GM12801 (cell line): Measurements from ENCODE around the gene FIBIN.

Experiments
- CTCF ChIP-seq: IDR thresholded peaks from one replicate; pipeline ENCODE4 v1.5.1; 2011; ENCODE audit warnings: control low read depth; ENCODE audit not compliant: insufficient read length; ENCODE audit errors: extremely low read depth

Gene FIBIN

GRCh38 chr11:27020751-27021150 is 26.8 kb downstream of the FIBIN start:
- TF ChIP-seq CTCF = no peak

- TF ChIP-seq CTCF = no peak
These were observed 28.8 kb downstream of the FIBIN start for GRCh38 chr11:27022659-27023251.

GRCh38 chr11:27024865-27025264 is 31.0 kb downstream of the FIBIN start:
- no peak for TF ChIP-seq CTCF

GRCh38 chr11:27025312-27025955 is 31.5 kb downstream of the FIBIN start:
- TF ChIP-seq CTCF = no peak

- TF ChIP-seq CTCF = no peak
These were observed 32.2 kb downstream of the FIBIN start for GRCh38 chr11:27025957-27026733.

GRCh38 chr11:27028561-27028965 is 34.7 kb downstream of the FIBIN start:
- TF ChIP-seq CTCF = no peak

- TF ChIP-seq CTCF = no peak
These were observed 36.1 kb downstream of the FIBIN start for GRCh38 chr11:27029966-27030365.
